ENCODE results near the gene KREMEN1. TPM values are rescaled to one million over a fixed set of nuclear protein-coding genes. Genes with fewer than 3 reads are reported as not detected.

The KREMEN1 gene
- polyA plus RNA-seq, 4 donors, result 1.1 to 24.6 (median 7.0) TPM

- WGBS, 3 donors, result 91 to 93% (median 93%) methylated on average over 8 of the region's 8 CpGs
- FAIRE-seq, result no peak
- H3K27ac ChIP-seq (ENCODE audit: low read depth in 1 of 3, low read length in 2 of 3), result no peak overlapping the region
- H3K4me1 ChIP-seq (ENCODE audit: control insufficient read depth in 3 of 3, insufficient read depth in 2 of 3, low read depth in 1 of 3, low read length in 2 of 3), result no peaks in the 10 kb centered on the region
- no peak overlapping the region for H3K4me3 ChIP-seq (ENCODE audit: low read depth in 1 of 3, low read length in 3 of 3)
- DNase-seq, result no peak
- H3K27me3 ChIP-seq (ENCODE audit: control insufficient read depth in 3 of 3, insufficient read depth in 3 of 3, low read length in 3 of 3), result no peaks in the 10 kb centered on the region
- peaks cover 0 to 57% (median 6%) of the 10 kb centered on the region in 3 donors for H3K36me3 ChIP-seq (ENCODE audit: control insufficient read depth in 3 of 3, insufficient read depth in 2 of 3, low read depth in 1 of 3, low read length in 3 of 3)
- H3K9me3 ChIP-seq (ENCODE audit: control insufficient read depth in 2 of 2, insufficient read depth in 1 of 2, low read depth in 1 of 2, low read length in 1 of 2), result no peaks in the 10 kb centered on the region
Observed at GRCh38 chr22:29053048-29053702, 19.7 kb upstream of the KREMEN1 start.

GRCh38 chr22:29054251-29054767 is 18.5 kb upstream of the KREMEN1 start:
- 73 to 82% (median 76%) methylated on average over 10 of the region's 10 CpGs for WGBS, 3 donors
- Histone ChIP-seq H3K36me3 (ENCODE audit: control insufficient read depth in 3 of 3, insufficient read depth in 2 of 3, low read depth in 1 of 3, low read length in 3 of 3) (peaks cover 0 to 46% (median 0%) of the 10 kb centered on the region in 3 donors), H3K27ac (ENCODE audit: low read depth in 1 of 3, low read length in 2 of 3) (no peak overlapping the region), H3K4me3 (ENCODE audit: low read depth in 1 of 3, low read length in 3 of 3) (no peak overlapping the region), H3K4me1 (ENCODE audit: control insufficient read depth in 3 of 3, insufficient read depth in 2 of 3, low read depth in 1 of 3, low read length in 2 of 3) (no peaks in the 10 kb centered on the region), H3K9me3 (ENCODE audit: control insufficient read depth in 2 of 2, insufficient read depth in 1 of 2, low read depth in 1 of 2, low read length in 1 of 2) (no peaks in the 10 kb centered on the region), H3K27me3 (ENCODE audit: control insufficient read depth in 3 of 3, insufficient read depth in 3 of 3, low read length in 3 of 3) (no peaks in the 10 kb centered on the region)
- DNase-seq (no peak), FAIRE-seq (no peak)

DNA sequence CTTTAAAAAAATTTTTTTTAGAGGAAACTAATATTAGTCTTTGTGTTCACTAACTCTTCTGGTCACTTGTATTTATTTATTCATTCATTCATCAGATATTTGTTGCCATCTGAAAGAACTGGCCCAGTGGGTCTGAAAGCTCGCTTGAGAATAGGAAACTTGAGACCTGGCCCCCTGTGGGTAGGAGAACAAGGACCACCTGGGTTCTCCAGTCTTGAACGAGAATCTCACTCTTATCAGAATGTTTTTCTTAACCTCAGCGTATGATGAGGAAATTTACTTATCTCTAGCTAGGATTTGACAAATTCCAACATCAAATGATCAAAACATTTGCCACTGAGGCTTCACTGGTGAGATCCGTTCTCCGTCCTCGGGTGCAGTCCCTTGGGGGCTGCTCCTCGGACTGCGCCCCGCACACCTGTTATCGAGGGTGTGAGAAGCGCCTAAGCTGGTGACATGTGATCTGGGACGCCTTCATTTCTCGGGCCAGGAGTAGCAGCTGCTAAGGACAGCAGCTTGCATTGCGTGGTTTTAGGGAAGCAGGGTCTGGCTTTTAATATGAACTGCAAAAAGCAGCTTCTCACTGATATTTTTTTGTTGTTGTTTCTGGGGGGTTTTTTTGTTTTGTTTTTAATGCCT is 17.5 kb upstream of the KREMEN1 start:
- Histone ChIP-seq H3K27me3 (ENCODE audit: control insufficient read depth in 3 of 3, insufficient read depth in 3 of 3, low read length in 3 of 3) (no peaks in the 10 kb centered on the region), H3K4me1 (ENCODE audit: control insufficient read depth in 3 of 3, insufficient read depth in 2 of 3, low read depth in 1 of 3, low read length in 2 of 3) (no peaks in the 10 kb centered on the region), H3K4me3 (ENCODE audit: low read depth in 1 of 3, low read length in 3 of 3) (no peak overlapping the region), H3K9me3 (ENCODE audit: control insufficient read depth in 2 of 2, insufficient read depth in 1 of 2, low read depth in 1 of 2, low read length in 1 of 2) (no peaks in the 10 kb centered on the region), H3K36me3 (ENCODE audit: control insufficient read depth in 3 of 3, insufficient read depth in 2 of 3, low read depth in 1 of 3, low read length in 3 of 3) (peaks cover 0 to 36% (median 0%) of the 10 kb centered on the region in 3 donors), H3K27ac (ENCODE audit: low read depth in 1 of 3, low read length in 2 of 3) (no peak overlapping the region)
- no peak for DNase-seq
- WGBS, 3 donors, result 82 to 88% (median 87%) methylated on average over 14 of the region's 14 CpGs
- no peak for FAIRE-seq

DNA sequence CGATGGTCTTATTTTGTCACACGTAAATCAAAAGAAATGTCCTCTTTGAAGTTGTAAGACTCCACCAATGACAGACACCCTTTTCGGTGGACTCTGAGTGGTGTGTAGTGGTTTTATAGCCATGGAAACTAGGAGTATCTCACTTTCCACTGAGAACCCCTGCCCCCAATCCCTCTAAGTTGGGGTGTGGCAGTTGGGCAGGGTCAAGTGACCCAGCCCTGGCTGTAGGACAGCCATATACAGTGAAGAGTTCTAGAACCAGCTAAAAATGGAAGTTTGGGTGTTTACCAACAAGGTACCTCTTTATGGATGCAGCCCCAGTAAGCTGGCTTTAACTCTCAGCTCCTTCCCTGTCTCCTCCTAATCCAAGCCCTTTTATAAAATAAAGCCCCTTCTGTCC is 16.4 kb upstream of the KREMEN1 start:
- Histone ChIP-seq H3K36me3 (ENCODE audit: control insufficient read depth in 3 of 3, insufficient read depth in 2 of 3, low read depth in 1 of 3, low read length in 3 of 3) (peaks cover 0 to 25% (median 0%) of the 10 kb centered on the region in 3 donors), H3K27me3 (ENCODE audit: control insufficient read depth in 3 of 3, insufficient read depth in 3 of 3, low read length in 3 of 3) (no peaks in the 10 kb centered on the region), H3K4me1 (ENCODE audit: control insufficient read depth in 3 of 3, insufficient read depth in 2 of 3, low read depth in 1 of 3, low read length in 2 of 3) (no peaks in the 10 kb centered on the region), H3K4me3 (ENCODE audit: low read depth in 1 of 3, low read length in 3 of 3) (no peak overlapping the region), H3K27ac (ENCODE audit: low read depth in 1 of 3, low read length in 2 of 3) (no peak overlapping the region), H3K9me3 (ENCODE audit: control insufficient read depth in 2 of 2, insufficient read depth in 1 of 2, low read depth in 1 of 2, low read length in 1 of 2) (no peaks in the 10 kb centered on the region)
- FAIRE-seq (no peak), DNase-seq (no peak)
- 93% methylated on average over 3 of the region's 3 CpGs for WGBS, 3 donors

- FAIRE-seq (no peak), DNase-seq (no peak)
- Histone ChIP-seq H3K4me3 (ENCODE audit: low read depth in 1 of 3, low read length in 3 of 3) (no peak overlapping the region), H3K9me3 (ENCODE audit: control insufficient read depth in 2 of 2, insufficient read depth in 1 of 2, low read depth in 1 of 2, low read length in 1 of 2) (no peaks in the 10 kb centered on the region), H3K36me3 (ENCODE audit: control insufficient read depth in 3 of 3, insufficient read depth in 2 of 3, low read depth in 1 of 3, low read length in 3 of 3) (peaks cover 0 to 2% (median 0%) of the 10 kb centered on the region in 3 donors), H3K4me1 (ENCODE audit: control insufficient read depth in 3 of 3, insufficient read depth in 2 of 3, low read depth in 1 of 3, low read length in 2 of 3) (no peaks in the 10 kb centered on the region), H3K27ac (ENCODE audit: low read depth in 1 of 3, low read length in 2 of 3) (no peak overlapping the region), H3K27me3 (ENCODE audit: control insufficient read depth in 3 of 3, insufficient read depth in 3 of 3, low read length in 3 of 3) (no peaks in the 10 kb centered on the region)
- 75 to 82% (median 77%) methylated on average over 12 of the region's 12 CpGs for whole genome bisulfite sequencing, 3 donors
Observed at GRCh38 chr22:29060251-29060869, 12.5 kb upstream of the KREMEN1 start.

DNA sequence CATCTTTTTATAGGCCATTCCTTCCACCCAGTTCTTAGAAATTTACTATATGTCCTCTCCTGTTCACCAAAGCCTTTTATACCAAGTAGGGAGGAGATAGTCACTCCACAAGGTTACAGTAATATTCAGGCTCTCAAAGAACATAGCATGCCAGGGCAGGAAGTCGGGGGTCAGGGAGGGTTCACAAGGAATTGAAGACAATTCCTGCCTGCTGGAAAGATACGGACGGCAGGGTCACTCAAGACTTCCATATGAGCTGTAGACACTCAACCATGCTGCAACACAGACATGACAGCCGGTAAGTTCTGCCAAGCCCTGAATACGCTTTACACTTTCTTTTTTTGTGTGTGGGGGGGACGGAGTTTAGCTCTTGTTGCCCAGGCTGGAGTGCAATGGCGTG is 11.9 kb upstream of the KREMEN1 start:
- Histone ChIP-seq H3K27me3 (ENCODE audit: control insufficient read depth in 3 of 3, insufficient read depth in 3 of 3, low read length in 3 of 3) (no peaks in the 10 kb centered on the region), H3K36me3 (ENCODE audit: control insufficient read depth in 3 of 3, insufficient read depth in 2 of 3, low read depth in 1 of 3, low read length in 3 of 3) (no peaks in the 10 kb centered on the region), H3K9me3 (ENCODE audit: control insufficient read depth in 2 of 2, insufficient read depth in 1 of 2, low read depth in 1 of 2, low read length in 1 of 2) (no peaks in the 10 kb centered on the region), H3K4me3 (ENCODE audit: low read depth in 1 of 3, low read length in 3 of 3) (no peak overlapping the region), H3K27ac (ENCODE audit: low read depth in 1 of 3, low read length in 2 of 3) (no peak overlapping the region), H3K4me1 (ENCODE audit: control insufficient read depth in 3 of 3, insufficient read depth in 2 of 3, low read depth in 1 of 3, low read length in 2 of 3) (no peaks in the 10 kb centered on the region)
- no peak for FAIRE-seq
- WGBS, 3 donors, result 70 to 81% (median 81%) methylated on average over 6 to 7 of the region's 7 CpGs
- DNase-seq, result no peak

DNA sequence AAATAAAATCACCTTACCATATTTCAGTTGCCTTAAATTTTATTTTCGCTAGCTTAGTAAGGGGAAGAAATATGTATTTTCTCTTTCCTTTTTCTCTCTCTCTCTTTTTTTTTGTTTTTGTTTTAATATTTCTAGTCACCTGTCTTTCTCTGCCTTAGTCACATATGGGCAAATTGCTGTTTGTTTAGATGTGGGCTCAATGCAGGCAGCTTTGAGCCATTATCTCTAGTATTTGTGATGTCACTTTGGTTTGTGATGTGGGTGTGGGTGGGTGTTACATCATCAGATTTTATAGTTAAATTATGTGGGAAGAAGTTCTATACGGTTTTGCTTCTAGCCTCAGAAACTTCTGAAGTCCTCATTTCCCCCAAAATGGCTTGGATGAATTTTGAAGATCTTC is 11.1 kb upstream of the KREMEN1 start, which contains the start of gene C22orf31:
Gene C22orf31 (minus strand): TSS at position 59 of the 400 bp plus-strand sequence. CDS start 39 bp downstream, at position 20.
- H3K36me3 ChIP-seq (ENCODE audit: control insufficient read depth in 3 of 3, insufficient read depth in 2 of 3, low read depth in 1 of 3, low read length in 3 of 3), result no peaks in the 10 kb centered on the region
- no peak within 1 kb of the TSS for H3K27ac ChIP-seq (ENCODE audit: low read depth in 1 of 3, low read length in 2 of 3)
- 50 to 63% (median 54%) methylated on average over 2 of the region's 2 CpGs for WGBS, 3 donors
- DNase-seq (no peak), FAIRE-seq (no peak)
- H3K4me1 ChIP-seq (ENCODE audit: control insufficient read depth in 3 of 3, insufficient read depth in 2 of 3, low read depth in 1 of 3, low read length in 2 of 3), result no peaks in the 10 kb centered on the region
- H3K27me3 ChIP-seq (ENCODE audit: control insufficient read depth in 3 of 3, insufficient read depth in 3 of 3, low read length in 3 of 3), result no peaks in the 10 kb centered on the region
- no peaks in the 10 kb centered on the region for H3K9me3 ChIP-seq (ENCODE audit: control insufficient read depth in 2 of 2, insufficient read depth in 1 of 2, low read depth in 1 of 2, low read length in 1 of 2)
- H3K4me3 ChIP-seq (ENCODE audit: low read depth in 1 of 3, low read length in 3 of 3), result no peak within 1 kb of the TSS

DNA sequence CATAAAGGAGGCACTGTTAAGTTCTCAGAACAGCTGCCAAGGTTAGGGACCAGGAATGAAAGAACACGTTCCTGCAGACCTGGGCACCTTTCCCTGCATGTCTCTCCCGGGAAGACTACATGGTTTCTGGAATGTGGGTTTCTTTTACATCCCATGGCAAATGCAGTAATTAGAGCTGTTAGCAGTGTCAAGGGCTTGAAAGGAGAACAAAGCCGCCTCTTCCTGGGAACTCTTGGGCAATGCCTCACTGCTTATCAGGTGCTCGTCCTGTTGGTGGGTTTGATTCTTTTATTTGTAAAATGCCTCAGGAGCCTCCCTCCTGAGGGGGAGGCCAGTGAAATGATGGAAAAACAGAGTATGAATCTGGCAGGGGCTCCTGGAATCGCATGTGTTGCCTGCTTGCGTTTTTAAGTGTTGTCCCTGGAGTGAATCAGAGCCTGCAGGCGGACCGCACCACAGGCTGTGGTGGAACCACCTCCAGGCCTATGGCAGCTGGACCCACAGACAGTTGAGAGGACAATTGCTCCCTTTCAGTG is 10.5 kb upstream of the KREMEN1 start:
- 56 to 73% (median 59%) methylated on average over 8 of the region's 8 CpGs for WGBS, 3 donors
- Histone ChIP-seq H3K36me3 (ENCODE audit: control insufficient read depth in 3 of 3, insufficient read depth in 2 of 3, low read depth in 1 of 3, low read length in 3 of 3) (no peaks in the 10 kb centered on the region), H3K27me3 (ENCODE audit: control insufficient read depth in 3 of 3, insufficient read depth in 3 of 3, low read length in 3 of 3) (no peaks in the 10 kb centered on the region), H3K27ac (ENCODE audit: low read depth in 1 of 3, low read length in 2 of 3) (no peak overlapping the region), H3K9me3 (ENCODE audit: control insufficient read depth in 2 of 2, insufficient read depth in 1 of 2, low read depth in 1 of 2, low read length in 1 of 2) (no peaks in the 10 kb centered on the region), H3K4me1 (ENCODE audit: control insufficient read depth in 3 of 3, insufficient read depth in 2 of 3, low read depth in 1 of 3, low read length in 2 of 3) (no peaks in the 10 kb centered on the region), H3K4me3 (ENCODE audit: low read depth in 1 of 3, low read length in 3 of 3) (no peak overlapping the region)
- no peak for DNase-seq
- no peak for FAIRE-seq

All from small intestine (tissue), 7 donors.